Pancreas (tissue), 10 donors: ENCODE measurements around the gene RNASE11. TPM values are rescaled to one million over a fixed set of nuclear protein-coding genes. Genes with fewer than 3 reads are reported as not detected.
"Not testable (repeated sequence)": the region's sequence is repeated elsewhere in the genome, so short reads cannot be mapped to it uniquely, and the experiment has no call there.

Experiments used
- ATAC-seq, 4 donors: fragments of 200-7000 bp; cut with Tn5 transposase; one replicate each; pipeline versions ENCODE4 v1.8.0 to v1.9.1; 2020; ENCODE audit warnings: mild to moderate bottlenecking in 4 of 4, moderate library complexity in 4 of 4
- DNase-seq, 6 donors: peaks; one replicate each; pipeline ENCODE4 v3.0.0-alpha.2; 2020
- FAIRE-seq: peaks from 2 replicates; lab custom pipeline; 2012; peaks lifted over from hg19 to GRCh38; lab: Jason Lieb, UNC
- H3K27ac ChIP-seq, 4 donors: fragments of 200-600 bp; sonication (generic); 1 replicate in 3 of 4; 2 replicates in 1 of 4; pipeline versions ENCODE4 v1.5.0 to v1.8.0; 2020
- H3K27me3 ChIP-seq, 4 donors: fragments of 200-600 bp; one replicate each; pipeline ENCODE4 v1.8.0; 2021
- H3K36me3 ChIP-seq, 3 donors: fragments of 200-600 bp; sonication (generic) in 1 of 3; one replicate each; pipeline versions ENCODE4 v1.5.0 to v1.8.0; 2020 to 2021
- H3K4me1 ChIP-seq, 3 donors: fragments of 200-600 bp; one replicate each; pipeline ENCODE4 v1.8.0; 2021
- H3K4me3 ChIP-seq, 4 donors: fragments of 200-600 bp; sonication (generic) in 2 of 4; one replicate each; pipeline versions ENCODE4 v1.5.0 to v1.8.0; 2020 to 2021
- H3K9me3 ChIP-seq, 4 donors: fragments of 200-600 bp; one replicate each; pipeline ENCODE4 v1.8.0; 2021
- CTCF ChIP-seq, 4 donors: fragments of 200-600 bp; sonication (generic) in 3 of 4; IDR thresholded peaks; one replicate each; pipeline versions ENCODE4 v1.5.0 to v1.8.0; 2021; ENCODE audit warnings: antibody characterized with exemption in 4 of 4
- WGBS, 2 donors: extraction: QIAGEN DNeasy Blood & Tissue Kit; methylation state at CpG; one replicate each; pipeline ENCODE4 v1.1.7; 2013; 5-methylcytosine and 5-hydroxymethylcytosine counted together
- intact Hi-C, 3 donors: fragments of 100-400 bp; cut with DNase I; formaldehyde crosslinking; loops; one replicate each; pipeline versions ENCODE4 v1.11.1 to v1.14.2; 2022
- polyA plus RNA-seq, 2 donors: library from polyadenylated mRNA; stranded (reverse); fragments of 200-250 nt; gene quantifications; one replicate each; pipeline ENCODE4 v1.2.3, GENCODE V29; 2013
- total RNA-seq, 6 donors: library from RNA; stranded (reverse); fragmentation: NEBNext Ultra II Directional in 4 of 6; extraction: Animal tissue kit (Norgen Biotek cat#: 25700) in 4 of 6; gene quantifications; one replicate each; pipeline versions ENCODE4 v1.2.1 to v1.2.4, GENCODE V29; 2021 to 2023
- donor health status: healthy with polysubstance abuse.
- donor health status: DM: no; HTN: no; CAD: no; lungs with moderate emphysema.
- donor health status: DM: no; HTN: no; CAD: no.
- donor health status: control.
- donor health status: control.
- donor health status: Bipolar disorder and iron deficiency.
- donor health status: DM: yes; HTN: yes; CAD: no.
- donor health status: DM: no; HTN: no; CAD: no.
- donor health status: DM: no; HTN: no; CAD: no.
- donor health status: DM: yes; HTN: yes; CAD: no.

The RNASE11 gene
- total and polyA plus RNA-seq, 8 donors, result not detected

GRCh38 chr14:20569066-20569465 is 18.7 kb downstream of the RNASE11 start:
- Histone ChIP-seq H3K4me3 (no peak overlapping the region), H3K4me1 (no peaks in the 10 kb centered on the region), H3K27me3 (no peaks in the 10 kb centered on the region), H3K36me3 (no peaks in the 10 kb centered on the region), H3K27ac (no peak overlapping the region), H3K9me3 (no peaks in the 10 kb centered on the region)
- ATAC-seq, result no peak
- DNase-seq, result no peak
- no peak for TF ChIP-seq CTCF (IDR thresholded peaks at IDR 0.05)
- intact Hi-C loops, result no loop called here
- FAIRE-seq, result no peak

- no peak for FAIRE-seq
- intact Hi-C loops, result no loop called here
- WGBS, 2 donors, result 58 to 71% methylated on average over 3 of the region's 3 CpGs
- no peaks in the 10 kb centered on the region for H3K4me1 ChIP-seq
- H3K4me3 ChIP-seq, result no peak overlapping the region
- H3K27me3 ChIP-seq, result no peaks in the 10 kb centered on the region
- H3K9me3 ChIP-seq, result no peaks in the 10 kb centered on the region
- H3K36me3 ChIP-seq, result no peaks in the 10 kb centered on the region
- H3K27ac ChIP-seq, result no peak overlapping the region
- no peak for TF ChIP-seq CTCF (IDR thresholded peaks at IDR 0.05)
- DNase-seq, result no peak
- ATAC-seq, result no peak
Measured at GRCh38 chr14:20568393-20568792, 19.4 kb downstream of the RNASE11 start.

GRCh38 chr14:20567199-20567598 is 20.6 kb downstream of the RNASE11 start:
- WGBS, 2 donors, result 67 to 75% methylated on average over 1 of the region's 1 CpG
- H3K4me1 ChIP-seq, intact Hi-C loops, FAIRE-seq, H3K36me3 ChIP-seq, ATAC-seq, H3K27ac ChIP-seq, H3K27me3 ChIP-seq, DNase-seq, H3K9me3 ChIP-seq, H3K4me3 ChIP-seq: not testable (repeated sequence)

GRCh38 chr14:20564501-20564997 is 23.3 kb downstream of the RNASE11 start:
- Histone ChIP-seq H3K27me3 (no peaks in the 10 kb centered on the region), H3K36me3 (no peaks in the 10 kb centered on the region), H3K27ac (no peak overlapping the region), H3K9me3 (no peaks in the 10 kb centered on the region), H3K4me1 (no peaks in the 10 kb centered on the region), H3K4me3 (no peak overlapping the region)
- FAIRE-seq (no peak), ATAC-seq (no peak), DNase-seq (no peak)
- WGBS, 2 donors, result 89 to 90% methylated on average over 2 of the region's 2 CpGs
- intact Hi-C loops, result no loop called here
- TF ChIP-seq CTCF (IDR thresholded peaks at IDR 0.05), result no peak

GRCh38 chr14:20563971-20564370 is 23.8 kb downstream of the RNASE11 start:
- 36 to 67% methylated on average over 1 of the region's 1 CpG for WGBS, 2 donors
- H3K9me3 ChIP-seq, result no peaks in the 10 kb centered on the region
- no peak for TF ChIP-seq CTCF (IDR thresholded peaks at IDR 0.05)
- no peak overlapping the region for H3K4me3 ChIP-seq
- H3K36me3 ChIP-seq, result no peaks in the 10 kb centered on the region
- ATAC-seq (no peak), FAIRE-seq (no peak), DNase-seq (no peak)
- no peak overlapping the region for H3K27ac ChIP-seq
- no peaks in the 10 kb centered on the region for H3K27me3 ChIP-seq
- intact Hi-C loops, result no loop called here
- H3K4me1 ChIP-seq, result no peaks in the 10 kb centered on the region
